SK-N-SH (cell line): Measurements from ENCODE around the gene HS6ST1. TPM values are rescaled to one million over a fixed set of nuclear protein-coding genes. Genes with fewer than 3 reads are reported as not detected.

Experiments used
- CTCF ChIA-PET: fragments of 300-600, 350-600 bp; formaldehyde crosslinking; extraction: SDS; loops from one replicate; lab custom pipeline; 2021; lab: Yijun Ruan, JAX
- POLR2A ChIA-PET: fragments of 350-600 bp; sonication (Branson Sonifier 250); formaldehyde crosslinking; extraction: SDS; loops from one replicate; lab custom pipeline; 2020; ENCODE audit warnings: antibody characterized with exemption, inconsistent platforms; lab: Yijun Ruan, JAX
- DNase-seq: peaks from one replicate; pipeline ENCODE4 v3.0.0; 2012
- H2AFZ ChIP-seq: fragments of 200-600 bp; sonication (generic); 2 replicates; pipeline ENCODE4 v1.8.1; 2016; ENCODE audit warnings: antibody characterized with exemption, mild to moderate bottlenecking, low read depth
- H3F3A ChIP-seq: fragments of 200-600 bp; sonication (generic); replicated peaks from 2 replicates; pipeline ENCODE3; 2016; ENCODE audit warnings: antibody characterized with exemption, mild to moderate bottlenecking; ENCODE audit not compliant: insufficient read depth
- H3K27ac ChIP-seq, 2 experiments: fragments of 200-500 bp in 1 of 2; fragments of 200-600 bp in 1 of 2; sonication (Bioruptor generic) in 1 of 2; sonication (generic), shearing (Covaris generic) in 1 of 2; 2 replicates each; pipeline versions ENCODE4 v1.5.1 to v1.6.1; 2014 to 2016; ENCODE audit warnings: low read depth in 2 of 2, inconsistent platforms in 1 of 2, low read length in 1 of 2, mild to moderate bottlenecking in 1 of 2, mixed read lengths in 1 of 2
- H3K27me3 ChIP-seq: fragments of 200-600 bp; sonication (generic), shearing (Covaris generic); 2 replicates; pipeline ENCODE4 v1.6.1; 2016; ENCODE audit warnings: mixed run types; ENCODE audit not compliant: insufficient read depth
- H3K36me3 ChIP-seq, 2 experiments: fragments of 200-500 bp in 1 of 2; fragments of 200-600 bp in 1 of 2; sonication (Bioruptor generic) in 1 of 2; sonication (generic) in 1 of 2; replicated peaks in 1 of 2; 2 replicates each; pipeline versions ENCODE3 to v1.5.1; 2014 to 2016; ENCODE audit warnings: low read length in 1 of 2, mild to moderate bottlenecking in 1 of 2; ENCODE audit not compliant: insufficient read depth in 2 of 2, control insufficient read depth in 1 of 2
- H3K4me1 ChIP-seq, 2 experiments: fragments of 200-500 bp in 1 of 2; fragments of 200-600 bp in 1 of 2; sonication (Bioruptor generic) in 1 of 2; sonication (generic), shearing (Covaris generic) in 1 of 2; 2 replicates each; pipeline versions ENCODE4 v1.5.1 to v1.6.1; 2014 to 2016; ENCODE audit warnings: low read depth in 1 of 2, low read length in 1 of 2, mixed run types in 1 of 2; ENCODE audit not compliant: insufficient read depth in 2 of 2, control insufficient read depth in 1 of 2
- H3K4me2 ChIP-seq: fragments of 200-600 bp; sonication (generic), shearing (Covaris generic); 2 replicates; pipeline ENCODE4 v1.6.1; 2017; ENCODE audit warnings: mixed run types
- H3K4me3 ChIP-seq, 2 experiments: fragments of 200-500 bp in 1 of 2; fragments of 200-600 bp in 1 of 2; sonication (Bioruptor generic) in 1 of 2; sonication (generic), shearing (Covaris generic) in 1 of 2; 2 replicates each; pipeline versions ENCODE4 v1.5.1 to v1.8.1; 2014 to 2016; ENCODE audit warnings: low read depth in 2 of 2, inconsistent platforms in 1 of 2, low read length in 1 of 2, mild to moderate bottlenecking in 1 of 2, mixed read lengths in 1 of 2, moderate library complexity in 1 of 2
- H3K79me2 ChIP-seq: fragments of 200-600 bp; sonication (generic); 2 replicates; pipeline ENCODE4 v1.8.1; 2017; ENCODE audit warnings: mild to moderate bottlenecking; ENCODE audit not compliant: insufficient read depth
- H3K9ac ChIP-seq: fragments of 200-600 bp; sonication (generic); 2 replicates; pipeline ENCODE4 v1.6.1; 2017; ENCODE audit warnings: mixed run types
- H3K9me2 ChIP-seq: fragments of 200-600 bp; sonication (generic); 2 replicates; pipeline ENCODE4 v1.6.1; 2017; ENCODE audit warnings: mixed run types
- H3K9me3 ChIP-seq: fragments of 200-600 bp; sonication (generic); 2 replicates; pipeline ENCODE4 v1.6.1; 2017; ENCODE audit warnings: mixed run types, mild to moderate bottlenecking, moderate library complexity
- H4K20me1 ChIP-seq: fragments of 200-600 bp; sonication (generic); 2 replicates; pipeline ENCODE4 v1.6.1; 2017; ENCODE audit warnings: mild to moderate bottlenecking, mixed run types; ENCODE audit not compliant: insufficient read depth
- ELF1 ChIP-seq: IDR thresholded peaks from 2 replicates; pipeline ENCODE4 v1.4.0; 2012
- EZH2phosphoT487 ChIP-seq: fragments of 200-600 bp; sonication (generic); IDR thresholded peaks from 2 replicates; pipeline ENCODE4 v1.6.1; 2017; ENCODE audit warnings: low read depth, mixed run types, mild to moderate bottlenecking, antibody characterized with exemption, moderate library complexity, borderline replicate concordance
- GABPA ChIP-seq: IDR thresholded peaks from 2 replicates; pipeline ENCODE4 v1.4.0; 2012; ENCODE audit warnings: low read depth, mild to moderate bottlenecking
- MXI1 ChIP-seq: IDR thresholded peaks from 2 replicates; pipeline ENCODE4 v1.6.1; 2012; ENCODE audit warnings: mild to moderate bottlenecking, low read depth, low read length, improper control_type of control experiment
- NFIC ChIP-seq: IDR thresholded peaks from 2 replicates; pipeline ENCODE4 v1.4.0; 2012; ENCODE audit warnings: borderline replicate concordance
- WGBS: methylation state at CpG from one replicate; pipeline ENCODE4 v1.1.6; 2017; ENCODE audit warnings: low lambda C conversion rate; 5-methylcytosine and 5-hydroxymethylcytosine counted together
- polyA plus RNA-seq, 3 experiments: library from polyadenylated mRNA; depleted of rRNA; stranded (reverse); fragments of >200 nt; gene quantifications; 2 replicates each; pipeline ENCODE4 v1.2.3, GENCODE V29; 2012
- TF ChIP-seq, protein P1 (sequence below): fragments of 150-350 bp; IDR thresholded peaks from 2 replicates; pipeline ENCODE4 v1.6.1; 2017; ENCODE audit warnings: antibody characterized with exemption, low read length, low read depth, borderline replicate concordance
- TF ChIP-seq, protein P2 (sequence below): IDR thresholded peaks from 2 replicates; pipeline ENCODE4 v1.6.1; 2012; ENCODE audit warnings: mild to moderate bottlenecking, low read depth, low read length, moderate library complexity

Gene HS6ST1
- polyA plus RNA-seq, 1 of the 3 experiments (the other 2 are of a cell fraction), result 5.9 TPM

DNA sequence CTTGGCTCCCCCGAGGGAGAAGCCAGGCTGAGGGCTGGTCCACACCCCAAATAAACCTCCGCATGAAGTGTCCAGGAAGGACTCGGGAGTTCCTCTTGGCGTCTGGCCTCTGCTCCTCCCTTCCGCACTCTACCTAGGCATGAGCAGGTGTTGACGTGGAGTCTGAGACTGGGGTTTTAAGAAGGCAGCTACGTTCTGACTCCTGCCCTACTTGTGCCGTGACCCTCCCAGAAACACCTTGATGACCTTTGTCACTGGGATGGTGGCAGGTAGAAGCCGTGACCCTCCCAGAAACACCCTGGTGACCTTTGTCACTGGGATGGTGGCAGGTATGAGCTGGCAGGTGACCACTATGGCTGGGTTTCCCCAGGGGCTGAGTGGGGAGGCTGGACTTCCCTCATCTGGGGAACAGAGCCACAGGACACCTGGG lies 54.8 kb downstream of the HS6ST1 start (continued):
- TF ChIP-seq, protein P1, sequence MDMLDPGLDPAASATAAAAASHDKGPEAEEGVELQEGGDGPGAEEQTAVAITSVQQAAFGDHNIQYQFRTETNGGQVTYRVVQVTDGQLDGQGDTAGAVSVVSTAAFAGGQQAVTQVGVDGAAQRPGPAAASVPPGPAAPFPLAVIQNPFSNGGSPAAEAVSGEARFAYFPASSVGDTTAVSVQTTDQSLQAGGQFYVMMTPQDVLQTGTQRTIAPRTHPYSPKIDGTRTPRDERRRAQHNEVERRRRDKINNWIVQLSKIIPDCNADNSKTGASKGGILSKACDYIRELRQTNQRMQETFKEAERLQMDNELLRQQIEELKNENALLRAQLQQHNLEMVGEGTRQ, result no peak
- TF ChIP-seq MXI1 (no peak), NFIC (no peak)

DNA sequence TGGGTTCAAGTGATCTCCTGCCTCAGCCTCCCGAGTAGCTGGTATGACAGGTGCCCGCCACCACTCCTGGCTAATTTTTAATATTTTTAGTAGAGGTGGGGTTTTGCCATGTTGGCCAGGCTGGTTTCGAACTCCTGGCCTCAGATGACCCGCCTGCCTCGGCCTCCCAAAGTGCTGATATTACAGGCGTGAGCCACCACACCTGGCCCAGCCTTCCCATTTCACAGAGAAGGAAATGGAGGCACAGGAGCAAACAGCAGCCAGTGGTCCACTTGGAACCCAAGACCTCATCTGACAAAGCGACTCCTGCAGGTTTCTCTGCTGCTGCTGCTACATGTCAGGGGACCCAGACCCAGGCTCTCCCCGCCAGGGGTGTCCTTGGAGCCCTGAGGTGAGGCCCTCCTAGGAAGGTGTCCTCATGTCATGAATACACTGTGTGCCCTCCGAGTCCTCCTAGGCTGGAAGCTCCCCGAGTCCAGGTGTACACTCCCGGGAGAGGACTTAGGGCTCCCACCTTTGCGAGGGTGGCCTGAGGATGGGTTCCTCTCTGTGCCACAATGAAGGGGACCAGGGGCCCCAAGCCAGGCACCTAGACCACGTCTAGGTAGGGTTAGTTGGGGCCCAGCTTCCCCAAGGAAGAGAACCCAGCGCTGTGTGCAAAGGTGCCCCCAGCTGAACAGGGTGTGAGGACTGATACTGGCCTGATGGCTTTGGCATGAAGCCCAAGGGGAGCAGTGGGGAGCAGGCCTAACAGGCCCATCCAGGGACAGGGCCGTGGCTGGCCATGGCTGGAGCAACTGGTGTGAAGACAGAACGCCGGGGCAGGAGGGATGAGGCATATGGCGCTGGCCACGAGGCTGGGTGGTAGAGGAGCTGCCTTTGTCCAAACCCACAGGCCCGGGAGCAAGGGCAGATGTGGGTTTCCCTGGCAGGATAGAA lies 56.1 kb downstream of the HS6ST1 start:
- WGBS, result 92% methylated on average over 15 of the region's 20 CpGs
- Histone ChIP-seq H3K4me1 (no peaks in the 10 kb centered on the region), H3K9ac (no peak overlapping the region), H3K9me2 (no peaks in the 10 kb centered on the region), H3K79me2 (no peaks in the 10 kb centered on the region), H3K4me3 (no peak overlapping the region), H2AFZ (no peak overlapping the region), H3K4me2 (no peak overlapping the region), H3K27ac (no peak overlapping the region; a peak in 1 of 4 replicates), H3K36me3 (no peaks in the 10 kb centered on the region), H3K9me3 (no peaks in the 10 kb centered on the region), H4K20me1 (no peaks in the 10 kb centered on the region), H3K27me3 (no peaks in the 10 kb centered on the region), H3F3A (no peaks in the 10 kb centered on the region)
- TF ChIP-seq GABPA, result no peak
- TF ChIP-seq NFIC, result no peak
- DNase-seq, result no peak
- ChIA-PET CTCF (interaction anchor here (1.6 kb wide), 1 partner anchor 29 kb away, joined by 3 read pairs; no protein-coding TSS in a partner anchor), POLR2A (no interaction called here)

DNA sequence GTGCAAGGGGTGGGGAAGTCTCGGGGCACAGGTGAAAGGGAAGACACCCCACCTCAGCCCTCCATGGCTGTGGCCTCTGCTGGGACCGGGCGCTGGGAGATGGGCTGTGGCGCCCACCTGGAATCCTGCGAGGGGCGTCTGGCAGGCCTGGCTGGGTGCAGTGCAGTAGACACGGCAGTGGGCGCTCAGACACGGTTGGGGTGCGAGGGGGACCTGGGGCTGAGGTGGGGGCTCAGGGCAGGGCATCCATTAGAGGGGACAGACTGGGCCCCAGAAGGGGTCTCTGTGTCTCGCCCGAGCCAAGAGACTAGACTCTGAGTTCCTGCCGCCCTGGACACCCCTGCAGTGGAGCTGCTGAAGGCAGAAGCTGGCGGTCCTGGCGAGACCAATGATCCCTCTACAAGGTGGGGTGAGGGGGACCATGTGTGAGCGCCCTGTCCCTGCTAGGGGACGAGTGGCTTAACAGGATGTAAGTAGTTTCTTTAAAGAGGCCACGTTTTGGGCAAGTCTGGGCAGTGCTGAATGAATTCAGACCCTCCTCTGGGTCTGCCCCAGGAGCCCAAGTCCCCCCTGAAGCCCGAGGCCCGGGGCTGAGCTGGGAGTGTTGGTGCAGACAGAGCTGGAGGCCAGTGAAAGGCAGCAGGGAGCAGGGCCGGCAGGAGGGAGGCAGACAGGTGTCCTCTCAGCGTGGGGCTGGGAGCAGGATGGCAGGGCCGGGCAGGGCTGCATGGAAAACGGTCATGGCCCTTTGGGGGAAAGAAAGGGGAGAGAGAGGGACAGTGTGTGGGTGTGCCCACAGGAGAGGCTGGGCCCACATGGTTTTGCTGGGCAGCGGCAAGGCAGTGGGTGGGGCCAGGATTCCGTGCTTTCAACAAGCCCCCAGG lies 57.2 kb downstream of the HS6ST1 start:
- Histone ChIP-seq H3K4me3 (no peak overlapping the region), H3K9ac (no peak overlapping the region), H3K9me2 (no peaks in the 10 kb centered on the region), H3K4me1 (no peaks in the 10 kb centered on the region), H3K36me3 (no peaks in the 10 kb centered on the region), H3K27ac (no peak overlapping the region), H2AFZ (no peak overlapping the region), H3K79me2 (no peaks in the 10 kb centered on the region), H3F3A (no peaks in the 10 kb centered on the region), H3K27me3 (no peaks in the 10 kb centered on the region), H3K4me2 (no peak overlapping the region), H3K9me3 (no peaks in the 10 kb centered on the region), H4K20me1 (no peaks in the 10 kb centered on the region)
- WGBS, result 86% methylated on average over 26 of the region's 26 CpGs
- TF ChIP-seq, protein P2, sequence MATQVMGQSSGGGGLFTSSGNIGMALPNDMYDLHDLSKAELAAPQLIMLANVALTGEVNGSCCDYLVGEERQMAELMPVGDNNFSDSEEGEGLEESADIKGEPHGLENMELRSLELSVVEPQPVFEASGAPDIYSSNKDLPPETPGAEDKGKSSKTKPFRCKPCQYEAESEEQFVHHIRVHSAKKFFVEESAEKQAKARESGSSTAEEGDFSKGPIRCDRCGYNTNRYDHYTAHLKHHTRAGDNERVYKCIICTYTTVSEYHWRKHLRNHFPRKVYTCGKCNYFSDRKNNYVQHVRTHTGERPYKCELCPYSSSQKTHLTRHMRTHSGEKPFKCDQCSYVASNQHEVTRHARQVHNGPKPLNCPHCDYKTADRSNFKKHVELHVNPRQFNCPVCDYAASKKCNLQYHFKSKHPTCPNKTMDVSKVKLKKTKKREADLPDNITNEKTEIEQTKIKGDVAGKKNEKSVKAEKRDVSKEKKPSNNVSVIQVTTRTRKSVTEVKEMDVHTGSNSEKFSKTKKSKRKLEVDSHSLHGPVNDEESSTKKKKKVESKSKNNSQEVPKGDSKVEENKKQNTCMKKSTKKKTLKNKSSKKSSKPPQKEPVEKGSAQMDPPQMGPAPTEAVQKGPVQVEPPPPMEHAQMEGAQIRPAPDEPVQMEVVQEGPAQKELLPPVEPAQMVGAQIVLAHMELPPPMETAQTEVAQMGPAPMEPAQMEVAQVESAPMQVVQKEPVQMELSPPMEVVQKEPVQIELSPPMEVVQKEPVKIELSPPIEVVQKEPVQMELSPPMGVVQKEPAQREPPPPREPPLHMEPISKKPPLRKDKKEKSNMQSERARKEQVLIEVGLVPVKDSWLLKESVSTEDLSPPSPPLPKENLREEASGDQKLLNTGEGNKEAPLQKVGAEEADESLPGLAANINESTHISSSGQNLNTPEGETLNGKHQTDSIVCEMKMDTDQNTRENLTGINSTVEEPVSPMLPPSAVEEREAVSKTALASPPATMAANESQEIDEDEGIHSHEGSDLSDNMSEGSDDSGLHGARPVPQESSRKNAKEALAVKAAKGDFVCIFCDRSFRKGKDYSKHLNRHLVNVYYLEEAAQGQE, result no peak
- TF ChIP-seq ELF1, result no peak
- TF ChIP-seq MXI1, result no peak
- TF ChIP-seq EZH2phosphoT487, result no peak
- no peak for DNase-seq
- POLR2A ChIA-PET, result no interaction called here
- CTCF ChIA-PET, result no interaction called here
